Osteocyte (in vitro differentiated cells): Measurements from ENCODE around the gene ADGRA1. TPM values are rescaled to one million over a fixed set of nuclear protein-coding genes. Genes with fewer than 3 reads are reported as not detected.

Experiments used
- DNase-seq: peaks from one replicate; pipeline ENCODE4 v3.0.0; 2021; ENCODE audit warnings: mixed read lengths; ENCODE audit not compliant: unreplicated experiment; ENCODE audit errors: extremely low spot score
- H3K27ac Mint-ChIP-seq: one replicate; pipeline ENCODE4 v1.8.0; 2021; ENCODE audit warnings: mild to moderate bottlenecking, mixed read lengths; ENCODE audit not compliant: unreplicated experiment
- H3K27me3 Mint-ChIP-seq: one replicate; pipeline ENCODE4 v1.8.0; 2021; ENCODE audit warnings: mixed read lengths; ENCODE audit not compliant: unreplicated experiment
- H3K36me3 Mint-ChIP-seq: one replicate; pipeline ENCODE4 v1.8.0; 2021; ENCODE audit warnings: mixed read lengths; ENCODE audit not compliant: unreplicated experiment
- H3K4me1 Mint-ChIP-seq: one replicate; pipeline ENCODE4 v1.8.0; 2021; ENCODE audit warnings: mixed read lengths; ENCODE audit not compliant: unreplicated experiment
- H3K4me3 Mint-ChIP-seq: one replicate; pipeline ENCODE4 v1.8.0; 2021; ENCODE audit warnings: mild to moderate bottlenecking, moderate library complexity, mixed read lengths; ENCODE audit not compliant: unreplicated experiment
- H3K9me3 Mint-ChIP-seq: one replicate; pipeline ENCODE4 v1.8.0; 2021; ENCODE audit warnings: mixed read lengths; ENCODE audit not compliant: unreplicated experiment
- total RNA-seq: library from RNA; stranded (reverse); gene quantifications from 2 replicates; pipeline ENCODE4 v1.2.1, GENCODE V29; 2021
- TF ChIP-seq, protein P1 (sequence below): fragments of 200-600 bp; sonication (generic); IDR thresholded peaks from 2 replicates; pipeline ENCODE4 v1.5.0; 2021; ENCODE audit warnings: antibody characterized with exemption, mild to moderate bottlenecking, moderate library complexity

The ADGRA1 gene
- total RNA-seq, 1 donor from 2014 or later, result not detected

DNA sequence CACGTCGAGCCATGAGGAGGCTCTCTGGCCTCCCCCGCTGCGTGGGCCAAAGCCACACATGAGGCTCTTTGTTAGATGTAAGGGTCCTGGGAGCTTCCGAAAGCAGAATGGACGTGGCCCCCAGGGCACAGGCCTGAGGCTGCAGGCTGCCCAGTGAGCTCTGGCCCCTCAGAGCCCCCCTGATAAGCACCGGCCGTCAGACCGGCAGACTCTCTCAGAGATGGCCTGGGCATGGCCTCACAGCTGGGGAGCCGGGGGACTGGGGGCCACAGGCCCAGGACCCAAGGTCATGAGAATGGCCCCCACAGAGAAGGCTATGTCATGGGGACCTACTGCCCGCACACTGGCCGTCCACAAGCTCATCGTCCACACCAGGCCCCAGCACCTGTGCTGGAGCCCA, 31.7 kb upstream of the ADGRA1 start:
- DNase-seq, result no peak
- Mint-ChIP-seq H3K36me3 (no peaks in the 10 kb centered on the region), H3K4me1 (no peaks in the 10 kb centered on the region), H3K4me3 (no peak overlapping the region), H3K27me3 (no peaks in the 10 kb centered on the region), H3K27ac (no peak overlapping the region), H3K9me3 (no peaks in the 10 kb centered on the region)
- TF ChIP-seq, protein P1, sequence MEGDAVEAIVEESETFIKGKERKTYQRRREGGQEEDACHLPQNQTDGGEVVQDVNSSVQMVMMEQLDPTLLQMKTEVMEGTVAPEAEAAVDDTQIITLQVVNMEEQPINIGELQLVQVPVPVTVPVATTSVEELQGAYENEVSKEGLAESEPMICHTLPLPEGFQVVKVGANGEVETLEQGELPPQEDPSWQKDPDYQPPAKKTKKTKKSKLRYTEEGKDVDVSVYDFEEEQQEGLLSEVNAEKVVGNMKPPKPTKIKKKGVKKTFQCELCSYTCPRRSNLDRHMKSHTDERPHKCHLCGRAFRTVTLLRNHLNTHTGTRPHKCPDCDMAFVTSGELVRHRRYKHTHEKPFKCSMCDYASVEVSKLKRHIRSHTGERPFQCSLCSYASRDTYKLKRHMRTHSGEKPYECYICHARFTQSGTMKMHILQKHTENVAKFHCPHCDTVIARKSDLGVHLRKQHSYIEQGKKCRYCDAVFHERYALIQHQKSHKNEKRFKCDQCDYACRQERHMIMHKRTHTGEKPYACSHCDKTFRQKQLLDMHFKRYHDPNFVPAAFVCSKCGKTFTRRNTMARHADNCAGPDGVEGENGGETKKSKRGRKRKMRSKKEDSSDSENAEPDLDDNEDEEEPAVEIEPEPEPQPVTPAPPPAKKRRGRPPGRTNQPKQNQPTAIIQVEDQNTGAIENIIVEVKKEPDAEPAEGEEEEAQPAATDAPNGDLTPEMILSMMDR, result no peak

DNA sequence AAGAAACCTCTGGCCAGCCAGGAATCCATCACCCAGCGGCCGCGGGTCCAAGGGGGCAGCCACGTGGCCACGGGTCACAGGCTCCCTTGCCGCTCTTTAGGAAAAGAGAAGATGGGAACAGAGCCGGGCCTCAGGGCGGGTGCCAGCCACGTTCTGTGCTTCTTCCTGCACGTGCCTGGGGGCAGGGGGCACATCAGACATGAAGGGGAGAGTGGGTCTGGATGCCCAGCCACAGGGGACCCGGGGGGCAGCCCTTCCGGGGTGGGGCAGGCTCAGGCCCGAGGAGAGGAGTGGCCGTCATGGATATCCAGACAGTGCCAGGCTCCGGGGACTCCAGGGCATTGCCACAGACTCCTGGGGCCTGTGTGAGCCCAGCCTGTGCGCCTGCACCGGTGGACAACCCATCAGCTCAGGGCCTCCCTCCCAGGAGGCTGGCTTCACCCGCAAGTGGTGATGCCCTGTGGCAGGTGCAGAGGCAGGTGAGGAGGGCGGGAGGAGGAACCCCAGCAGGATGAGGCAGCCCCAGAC, 31.0 kb upstream of the ADGRA1 start:
- H3K27me3 Mint-ChIP-seq, result no peaks in the 10 kb centered on the region
- no peak overlapping the region for H3K27ac Mint-ChIP-seq
- no peaks in the 10 kb centered on the region for H3K9me3 Mint-ChIP-seq
- DNase-seq, result no peak
- TF ChIP-seq, protein P1, result no peak
- no peaks in the 10 kb centered on the region for H3K36me3 Mint-ChIP-seq
- no peak overlapping the region for H3K4me3 Mint-ChIP-seq
- no peaks in the 10 kb centered on the region for H3K4me1 Mint-ChIP-seq

DNA sequence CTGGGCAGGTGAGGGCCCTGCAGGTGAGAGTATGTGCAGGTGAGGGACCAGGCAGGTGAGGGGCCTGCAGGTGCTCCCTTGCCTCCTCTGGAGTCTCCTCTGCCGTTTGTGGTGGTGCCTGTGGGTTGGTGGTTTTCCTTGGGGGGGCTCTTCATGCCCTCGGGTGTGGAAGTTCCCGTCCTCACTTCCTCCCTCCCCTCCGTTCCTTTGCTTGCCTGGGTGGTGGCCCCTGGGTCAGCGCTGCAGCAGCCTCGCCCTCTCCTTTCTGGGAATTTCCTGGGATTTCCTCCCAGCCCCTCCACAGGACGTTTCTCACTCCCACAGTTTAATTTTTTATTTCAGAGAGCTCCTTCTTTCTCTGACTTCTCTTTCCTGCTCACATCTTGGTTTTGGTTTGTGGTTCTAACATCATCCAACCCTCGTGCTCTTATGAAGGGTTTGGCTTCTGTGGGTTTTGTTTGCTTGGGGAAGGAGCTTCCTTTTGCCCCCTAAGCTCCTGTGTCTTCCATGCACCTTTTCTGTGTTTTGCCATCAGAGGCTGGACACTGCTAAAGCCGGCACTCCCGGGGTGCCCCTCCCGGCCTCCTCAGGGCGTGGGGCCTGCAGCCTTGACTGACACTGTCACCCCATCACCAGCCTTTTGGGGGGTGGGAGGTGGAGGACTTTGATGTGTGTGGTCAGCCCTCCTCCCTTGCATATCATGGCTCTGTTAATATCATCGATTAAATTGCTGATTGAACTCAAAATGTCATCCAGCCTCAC, 29.2 kb upstream of the ADGRA1 start:
- H3K4me3 Mint-ChIP-seq, result no peak overlapping the region
- no peaks in the 10 kb centered on the region for H3K4me1 Mint-ChIP-seq
- no peak for DNase-seq
- no peak overlapping the region for H3K27ac Mint-ChIP-seq
- no peaks in the 10 kb centered on the region for H3K9me3 Mint-ChIP-seq
- H3K27me3 Mint-ChIP-seq, result no peaks in the 10 kb centered on the region
- no peaks in the 10 kb centered on the region for H3K36me3 Mint-ChIP-seq
- TF ChIP-seq, protein P1, result no peak

DNA sequence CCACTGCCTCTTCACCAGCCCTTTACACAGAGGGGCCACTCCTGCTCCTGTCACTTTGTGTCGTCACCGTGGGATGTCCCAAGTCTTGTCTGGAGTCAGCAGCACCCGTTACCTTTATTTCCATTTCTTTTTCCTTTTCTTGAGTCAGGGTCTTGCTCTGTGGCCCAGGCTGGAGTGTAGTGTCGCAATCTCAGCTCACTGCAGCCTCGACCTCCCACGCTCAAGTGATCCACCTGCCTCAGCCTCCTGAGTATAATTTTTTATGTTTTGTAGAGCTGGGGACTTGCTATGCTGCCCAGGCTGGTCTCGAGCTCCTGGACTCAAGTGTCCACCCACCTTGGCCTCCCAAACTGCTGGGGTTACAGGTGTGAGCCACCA, 28.6 kb upstream of the ADGRA1 start:
- H3K36me3 Mint-ChIP-seq, result no peaks in the 10 kb centered on the region
- no peaks in the 10 kb centered on the region for H3K27me3 Mint-ChIP-seq
- H3K4me3 Mint-ChIP-seq, result no peak overlapping the region
- no peaks in the 10 kb centered on the region for H3K9me3 Mint-ChIP-seq
- H3K4me1 Mint-ChIP-seq, result no peaks in the 10 kb centered on the region
- H3K27ac Mint-ChIP-seq, result no peak overlapping the region
- no peak for DNase-seq
- TF ChIP-seq, protein P1, result no peak

DNA sequence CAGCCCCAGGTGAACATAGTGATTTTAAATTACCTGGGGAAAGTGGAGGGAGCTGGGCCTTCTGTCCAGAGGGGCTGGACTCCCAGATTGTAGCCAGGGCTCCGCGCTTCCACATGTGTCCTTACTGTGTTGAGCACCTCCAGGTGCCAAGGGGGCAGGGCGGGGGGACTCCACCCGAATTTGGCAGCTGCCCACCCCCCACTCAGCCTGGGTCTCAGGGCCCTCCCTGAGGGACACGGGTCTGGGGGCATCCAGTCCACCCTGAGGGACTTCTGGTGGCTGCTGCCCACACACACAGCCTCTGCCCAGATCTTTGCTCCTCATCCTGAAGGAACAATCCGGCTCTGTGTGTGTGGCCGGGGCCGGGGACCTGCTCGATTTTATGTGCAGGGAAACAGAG, 28.2 kb upstream of the ADGRA1 start:
- TF ChIP-seq, protein P1, result no peak
- Mint-ChIP-seq H3K4me1 (no peaks in the 10 kb centered on the region), H3K36me3 (no peaks in the 10 kb centered on the region), H3K27ac (no peak overlapping the region), H3K27me3 (no peaks in the 10 kb centered on the region), H3K9me3 (no peaks in the 10 kb centered on the region), H3K4me3 (no peak overlapping the region)
- DNase-seq, result no peak
